ENCODE data around the gene NR4A1. TPM values are rescaled to one million over a fixed set of nuclear protein-coding genes. Genes with fewer than 3 reads are reported as not detected.

Gene NR4A1
- total RNA-seq, 1 experiment from 2014 or later, result 26.9 TPM

- DNase-seq, result no peak
- Histone ChIP-seq H3K9me3 (ENCODE audit: low read length) (no peaks in the 10 kb centered on the region), H3K4me1 (ENCODE audit: low read length) (peaks cover 24% of the 10 kb centered on the region), H3K9ac (ENCODE audit: low read length) (no peak overlapping the region), H3K4me2 (ENCODE audit: low read depth, low read length, poor library complexity, severe bottlenecking) (no peak overlapping the region), H2AFZ (ENCODE audit: low read length) (no peak overlapping the region), H3K9me2 (replicated peaks; ENCODE audit: insufficient read depth, low read length) (no peaks in the 10 kb centered on the region), H3K36me3 (ENCODE audit: insufficient read depth, low read length) (no peaks in the 10 kb centered on the region), H3K27ac (ENCODE audit: low read length) (no peak overlapping the region), H3K4me3 (ENCODE audit: low read length) (no peak overlapping the region), H3K27me3 (ENCODE audit: low read length) (no peaks in the 10 kb centered on the region), H4K20me1 (ENCODE audit: insufficient read depth, low read depth, low read length) (peaks cover 7% of the 10 kb centered on the region; the same call in 1 of the 2 replicates), H3K79me2 (ENCODE audit: low read length) (no peaks in the 10 kb centered on the region)
Measured at GRCh38 chr12:52056801-52057637, 5.8 kb downstream of the NR4A1 start.

GRCh38 chr12:52057638-52058576, 6.7 kb downstream of the NR4A1 start:
- H3K9ac ChIP-seq (ENCODE audit: low read length), result no peak overlapping the region
- H3K27ac ChIP-seq (ENCODE audit: low read length), result no peak overlapping the region
- H3K4me3 ChIP-seq (ENCODE audit: low read length), result no peak overlapping the region
- DNase-seq, result no peak
- H3K4me2 ChIP-seq (ENCODE audit: low read depth, low read length, poor library complexity, severe bottlenecking), result no peak overlapping the region
- H2AFZ ChIP-seq (ENCODE audit: low read length), result no peak overlapping the region
- no peaks in the 10 kb centered on the region for H3K36me3 ChIP-seq (ENCODE audit: insufficient read depth, low read length)
- H4K20me1 ChIP-seq (ENCODE audit: insufficient read depth, low read depth, low read length), result no peaks in the 10 kb centered on the region
- peaks cover 15% of the 10 kb centered on the region for H3K4me1 ChIP-seq (ENCODE audit: low read length)
- no peaks in the 10 kb centered on the region for H3K79me2 ChIP-seq (ENCODE audit: low read length)
- no peaks in the 10 kb centered on the region for H3K27me3 ChIP-seq (ENCODE audit: low read length)
- H3K9me2 ChIP-seq (replicated peaks; ENCODE audit: insufficient read depth, low read length), result no peaks in the 10 kb centered on the region
- no peaks in the 10 kb centered on the region for H3K9me3 ChIP-seq (ENCODE audit: low read length)

- Histone ChIP-seq H3K9me2 (replicated peaks; ENCODE audit: insufficient read depth, low read length) (no peaks in the 10 kb centered on the region), H3K9ac (ENCODE audit: low read length) (no peak overlapping the region), H3K9me3 (ENCODE audit: low read length) (no peaks in the 10 kb centered on the region), H3K27me3 (ENCODE audit: low read length) (no peaks in the 10 kb centered on the region), H3K27ac (ENCODE audit: low read length) (no peak overlapping the region), H3K4me3 (ENCODE audit: low read length) (no peak overlapping the region), H3K79me2 (ENCODE audit: low read length) (no peaks in the 10 kb centered on the region), H3K36me3 (ENCODE audit: insufficient read depth, low read length) (no peaks in the 10 kb centered on the region), H3K4me1 (ENCODE audit: low read length) (peaks cover 13% of the 10 kb centered on the region), H3K4me2 (ENCODE audit: low read depth, low read length, poor library complexity, severe bottlenecking) (no peak overlapping the region), H4K20me1 (ENCODE audit: insufficient read depth, low read depth, low read length) (no peaks in the 10 kb centered on the region), H2AFZ (ENCODE audit: low read length) (no peak overlapping the region)
- DNase-seq, result no peak
Measured at GRCh38 chr12:52058631-52059361, 7.6 kb downstream of the NR4A1 start.

GRCh38 chr12:52059582-52060497, 8.6 kb downstream of the NR4A1 start:
- Histone ChIP-seq H3K27me3 (ENCODE audit: low read length) (no peaks in the 10 kb centered on the region), H3K79me2 (ENCODE audit: low read length) (no peaks in the 10 kb centered on the region), H3K9ac (ENCODE audit: low read length) (no peak overlapping the region), H3K9me2 (replicated peaks; ENCODE audit: insufficient read depth, low read length) (no peaks in the 10 kb centered on the region), H3K9me3 (ENCODE audit: low read length) (no peaks in the 10 kb centered on the region), H3K36me3 (ENCODE audit: insufficient read depth, low read length) (no peaks in the 10 kb centered on the region), H3K4me1 (ENCODE audit: low read length) (peaks cover 13% of the 10 kb centered on the region), H2AFZ (ENCODE audit: low read length) (no peak overlapping the region), H3K4me2 (ENCODE audit: low read depth, low read length, poor library complexity, severe bottlenecking) (no peak overlapping the region), H3K27ac (ENCODE audit: low read length) (no peak overlapping the region), H3K4me3 (ENCODE audit: low read length) (no peak overlapping the region), H4K20me1 (ENCODE audit: insufficient read depth, low read depth, low read length) (no peaks in the 10 kb centered on the region)
- DNase-seq, result no peak

- DNase-seq, result no peak
- Histone ChIP-seq H3K9me3 (ENCODE audit: low read length) (no peaks in the 10 kb centered on the region), H3K4me3 (ENCODE audit: low read length) (no peak overlapping the region), H3K79me2 (ENCODE audit: low read length) (no peaks in the 10 kb centered on the region), H3K9ac (ENCODE audit: low read length) (no peak overlapping the region), H3K4me1 (ENCODE audit: low read length) (peaks cover 13% of the 10 kb centered on the region), H3K4me2 (ENCODE audit: low read depth, low read length, poor library complexity, severe bottlenecking) (no peak overlapping the region), H3K27ac (ENCODE audit: low read length) (no peak overlapping the region), H2AFZ (ENCODE audit: low read length) (no peak overlapping the region), H3K27me3 (ENCODE audit: low read length) (no peaks in the 10 kb centered on the region), H4K20me1 (ENCODE audit: insufficient read depth, low read depth, low read length) (no peaks in the 10 kb centered on the region), H3K36me3 (ENCODE audit: insufficient read depth, low read length) (no peaks in the 10 kb centered on the region), H3K9me2 (replicated peaks; ENCODE audit: insufficient read depth, low read length) (no peaks in the 10 kb centered on the region)
Measured at GRCh38 chr12:52060498-52061177, 9.4 kb downstream of the NR4A1 start.

- no peak overlapping the region for H2AFZ ChIP-seq (ENCODE audit: low read length)
- peaks cover 13% of the 10 kb centered on the region for H3K4me1 ChIP-seq (ENCODE audit: low read length)
- H3K9ac ChIP-seq (ENCODE audit: low read length), result no peak overlapping the region
- no peaks in the 10 kb centered on the region for H3K79me2 ChIP-seq (ENCODE audit: low read length)
- no peaks in the 10 kb centered on the region for H3K36me3 ChIP-seq (ENCODE audit: insufficient read depth, low read length)
- no peak overlapping the region for H3K27ac ChIP-seq (ENCODE audit: low read length)
- DNase-seq, result no peak
- no peak overlapping the region for H3K4me2 ChIP-seq (ENCODE audit: low read depth, low read length, poor library complexity, severe bottlenecking)
- no peaks in the 10 kb centered on the region for H3K27me3 ChIP-seq (ENCODE audit: low read length)
- H4K20me1 ChIP-seq (ENCODE audit: insufficient read depth, low read depth, low read length), result no peaks in the 10 kb centered on the region
- H3K4me3 ChIP-seq (ENCODE audit: low read length), result no peak overlapping the region
- H3K9me3 ChIP-seq (ENCODE audit: low read length), result no peaks in the 10 kb centered on the region
- no peaks in the 10 kb centered on the region for H3K9me2 ChIP-seq (replicated peaks; ENCODE audit: insufficient read depth, low read length)
Measured at GRCh38 chr12:52061470-52062166, 10.4 kb downstream of the NR4A1 start.

All from Karpas-422 (cell line).